GF-D8 (cell line): ENCODE results near the gene SHBG.

Experiments
- DNase-seq: peaks from one replicate; lab custom pipeline; 2025; lab: John Stamatoyannopoulos, UW

SHBG gene

GRCh38 chr17:7647018-7647417 lies 17.1 kb downstream of the SHBG start:
- DNase-seq, result no peak

GRCh38 chr17:7650509-7651096 lies 20.7 kb downstream of the SHBG start, which contains the start of gene ATP1B2:
ATP1B2 (plus strand) TSS chr17:7650926; CDS start chr17:7651519, 593 bp downstream.
- DNase-seq, result no peak

- DNase-seq, result no peak
These were observed 21.2 kb downstream of the SHBG start for GRCh38 chr17:7651097-7651664.

- DNase-seq, result no peak
These were observed 21.9 kb downstream of the SHBG start for GRCh38 chr17:7651665-7652387.

- no peak for DNase-seq
These were observed 22.7 kb downstream of the SHBG start for GRCh38 chr17:7652388-7653356.

- DNase-seq, result no peak
These were observed 25.1 kb downstream of the SHBG start for GRCh38 chr17:7654832-7655540.

- no peak for DNase-seq
These were observed 25.6 kb downstream of the SHBG start for GRCh38 chr17:7655541-7655840.

GRCh38 chr17:7656958-7657609 lies 27.1 kb downstream of the SHBG start:
- DNase-seq, result no peak

- DNase-seq, result no peak
These were observed 37.9 kb downstream of the SHBG start for GRCh38 chr17:7667656-7668406.

GRCh38 chr17:7668482-7668881 lies 38.5 kb downstream of the SHBG start:
- no peak for DNase-seq

- no peak for DNase-seq
These were observed 43.3 kb downstream of the SHBG start for GRCh38 chr17:7673239-7673638.

GRCh38 chr17:7674934-7675333 lies 45.0 kb downstream of the SHBG start:
- no peak for DNase-seq

GRCh38 chr17:7676533-7676932 lies 46.6 kb downstream of the SHBG start:
- DNase-seq, result no peak

- DNase-seq, result no peak
These were observed 47.6 kb downstream of the SHBG start for GRCh38 chr17:7677388-7678067.
